ENCODE measurements around the gene GPR152.

Gene GPR152

DNA sequence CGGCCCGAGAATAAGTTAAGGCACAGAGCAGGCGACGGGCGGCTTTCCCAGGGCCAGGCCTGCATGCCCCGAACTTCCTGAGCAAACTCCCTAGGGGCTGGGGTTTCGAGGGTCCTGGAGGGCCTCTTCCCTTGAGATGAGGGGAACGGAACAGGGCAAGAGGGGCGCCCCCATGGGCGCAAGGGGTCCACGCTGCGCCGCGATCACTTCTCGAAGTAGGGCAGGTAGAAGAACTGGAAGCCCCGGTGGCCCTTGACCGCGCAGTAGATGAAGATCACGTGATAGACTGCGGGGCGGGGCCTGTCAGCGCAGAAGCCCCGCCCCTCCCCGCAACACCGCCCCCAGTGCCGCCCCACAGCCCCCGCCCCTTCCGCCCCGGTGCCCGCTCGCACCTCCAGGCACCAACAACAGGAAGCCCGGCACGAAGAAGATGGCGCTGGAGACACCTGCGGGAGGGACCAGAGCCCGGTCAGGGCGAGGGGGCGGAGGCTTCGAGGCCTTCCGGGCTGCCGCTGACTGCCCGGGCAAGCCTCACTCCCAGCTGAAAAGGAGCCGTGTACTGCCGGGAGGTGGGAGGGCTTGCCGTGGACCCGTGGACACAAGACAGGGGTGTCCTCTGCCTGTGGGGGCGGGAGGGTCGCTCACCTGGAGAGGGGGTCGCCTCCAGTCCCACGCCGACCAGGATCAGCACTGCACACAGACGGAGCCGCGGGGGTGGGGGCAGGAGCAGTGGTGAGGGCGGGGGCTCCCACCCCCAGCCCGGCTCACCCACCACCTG, 12.1 kb upstream of the GPR152 start:
- DNase-seq = peak; percentile 86

DNA sequence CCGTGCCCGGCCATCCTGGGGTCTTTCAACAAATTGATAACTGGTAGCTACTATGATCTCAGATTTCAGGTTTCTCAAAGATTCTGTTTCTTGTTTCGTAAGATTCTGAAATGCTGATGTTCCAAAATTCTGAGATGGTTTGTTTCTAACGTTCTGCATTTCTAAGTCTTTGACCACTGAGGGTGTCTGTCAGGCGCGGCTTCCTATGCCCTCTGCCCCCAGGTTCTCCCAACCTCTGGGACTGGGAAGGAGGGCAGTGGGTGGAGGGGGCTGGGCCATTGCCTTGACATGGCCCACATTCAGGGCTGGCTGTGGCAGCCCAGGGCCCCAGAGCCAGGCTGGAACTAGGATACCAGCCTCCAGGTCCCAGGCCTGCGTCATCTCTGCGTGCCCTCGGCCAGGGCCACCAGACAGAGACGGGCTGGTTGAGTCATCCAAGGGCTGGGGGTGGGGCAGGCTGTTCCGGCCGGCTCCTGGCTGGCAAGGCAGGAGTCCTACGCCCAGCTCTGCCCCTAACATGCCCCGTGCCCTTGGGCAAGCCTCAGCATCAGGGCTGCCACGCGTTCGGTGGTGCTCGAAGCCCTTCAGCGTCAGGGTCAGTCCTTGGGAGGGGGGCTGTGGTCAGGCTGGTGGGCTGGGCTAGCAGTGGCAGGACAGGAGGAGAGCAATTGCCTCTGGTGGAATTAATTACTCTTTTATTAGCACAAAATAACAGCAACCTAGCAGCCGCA, 11.3 kb upstream of the GPR152 start:
- DNase-seq = no peak

DNA sequence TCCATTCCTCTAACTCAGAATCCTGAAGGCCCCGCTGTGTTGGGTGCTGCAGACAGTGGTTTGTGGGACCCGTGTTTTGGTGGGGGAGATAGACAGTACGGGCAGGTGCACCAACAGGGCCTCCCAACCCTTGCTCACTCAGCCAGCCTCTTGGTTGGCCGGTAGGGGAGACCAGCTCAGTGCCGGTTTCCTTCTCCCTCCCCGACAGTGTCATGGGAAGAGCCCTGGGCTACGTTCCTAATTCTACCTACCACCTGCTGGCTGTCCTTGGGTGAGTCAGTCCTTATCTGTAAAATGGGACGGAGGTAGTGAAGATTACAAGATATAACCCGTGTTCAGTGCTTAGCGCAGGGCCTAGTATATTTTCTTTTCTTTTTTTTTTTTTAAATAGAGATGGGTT, 10.7 kb upstream of the GPR152 start:
- no peak for DNase-seq

- DNase-seq = no peak
Observed at GRCh38 chr11:67458266-67458665, 5.7 kb upstream of the GPR152 start.

GRCh38 chr11:67457453-67457852, 4.9 kb upstream of the GPR152 start:
- DNase-seq = no peak

- no peak for DNase-seq
Observed at GRCh38 chr11:67456068-67456705, 3.7 kb upstream of the GPR152 start.

DNA sequence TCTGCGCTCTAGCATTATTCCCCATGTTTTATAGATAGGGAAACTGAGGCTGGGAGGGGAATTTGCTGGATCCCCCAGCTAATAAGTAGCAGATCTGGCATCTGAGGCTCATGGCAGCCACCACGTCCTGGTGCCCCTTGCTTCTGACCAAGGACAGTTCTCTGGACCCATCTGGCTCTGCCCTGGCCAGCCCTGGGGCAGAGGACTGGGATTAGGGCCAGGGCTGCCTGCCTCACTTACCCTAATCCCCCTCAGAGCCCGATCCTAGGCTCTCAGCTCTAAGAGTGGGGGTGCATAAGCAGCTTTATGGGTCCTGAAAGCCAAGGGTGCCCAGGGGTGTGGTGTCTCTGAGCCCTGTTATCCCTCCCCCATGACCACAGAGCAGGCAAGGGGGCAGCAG, 2.5 kb upstream of the GPR152 start, which contains the start of gene CABP4:
Gene CABP4, plus strand, starts transcription at position 301 of the 400 bp plus-strand sequence. Its CDS starts 70 bp downstream, at position 371.
- DNase-seq = no peak

DNA sequence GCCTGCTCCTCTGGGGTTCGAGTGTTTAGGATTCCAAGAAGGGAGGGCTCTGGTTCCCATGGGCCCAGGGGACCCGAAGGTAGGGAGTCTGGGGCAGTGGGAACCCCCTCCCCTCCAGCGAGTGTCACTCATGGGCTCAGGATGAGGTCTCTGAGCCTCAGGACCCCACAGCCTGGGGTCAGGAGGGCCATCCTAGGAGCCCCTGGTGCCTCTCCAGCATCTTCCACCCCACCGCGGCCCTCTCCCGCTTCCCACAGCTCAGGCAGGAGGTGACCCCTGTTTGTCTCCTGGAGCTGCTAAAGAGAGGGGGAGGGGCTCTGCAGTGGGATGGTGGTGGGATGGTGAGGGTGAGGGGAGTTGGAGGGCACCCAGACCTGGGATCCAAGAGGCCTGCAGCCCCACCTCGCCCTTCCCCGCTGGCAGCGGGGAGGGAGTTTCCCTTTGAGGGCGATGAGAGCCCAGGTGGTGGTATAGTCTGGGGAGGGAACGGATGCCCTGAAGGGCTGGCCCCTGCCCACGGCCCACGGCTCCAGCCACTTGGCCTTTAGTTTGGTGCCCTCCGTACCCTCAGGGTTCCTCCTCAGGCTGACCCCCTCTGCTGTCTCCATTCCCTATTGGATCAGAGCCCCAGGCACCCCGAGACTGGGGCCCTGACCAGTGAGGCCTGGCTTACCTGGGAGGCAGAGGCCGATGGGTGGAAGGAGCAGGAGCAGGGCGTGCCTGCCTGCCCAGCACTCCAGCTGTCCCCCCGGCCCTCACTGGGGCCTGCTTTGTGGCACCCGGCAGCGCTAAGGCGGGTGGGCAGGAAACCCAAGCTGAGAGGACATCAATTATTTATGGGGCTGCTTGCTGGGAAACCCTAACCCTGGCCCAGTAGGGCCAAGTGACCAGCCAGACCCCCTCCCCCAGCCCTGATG, 1.5 kb upstream of the GPR152 start:
- DNase-seq = no peak

DNA sequence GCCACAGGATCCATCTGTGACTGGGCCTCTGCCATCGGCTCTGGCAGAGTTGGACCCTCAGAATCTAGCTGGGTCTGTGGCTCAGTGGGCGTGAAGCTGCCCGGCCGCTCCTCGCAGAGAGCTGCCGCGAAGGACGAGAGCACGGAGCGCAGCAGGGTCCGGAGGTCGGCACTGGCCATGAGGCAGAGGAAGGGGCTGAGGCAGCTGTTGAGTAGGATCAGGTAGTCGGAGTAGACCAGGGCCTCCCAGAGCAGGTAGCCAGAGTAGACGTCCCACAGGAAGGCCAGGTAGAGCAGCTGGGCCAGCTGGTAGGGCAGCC, 912 bp downstream of the GPR152 start:
- DNase-seq = no peak

DNA sequence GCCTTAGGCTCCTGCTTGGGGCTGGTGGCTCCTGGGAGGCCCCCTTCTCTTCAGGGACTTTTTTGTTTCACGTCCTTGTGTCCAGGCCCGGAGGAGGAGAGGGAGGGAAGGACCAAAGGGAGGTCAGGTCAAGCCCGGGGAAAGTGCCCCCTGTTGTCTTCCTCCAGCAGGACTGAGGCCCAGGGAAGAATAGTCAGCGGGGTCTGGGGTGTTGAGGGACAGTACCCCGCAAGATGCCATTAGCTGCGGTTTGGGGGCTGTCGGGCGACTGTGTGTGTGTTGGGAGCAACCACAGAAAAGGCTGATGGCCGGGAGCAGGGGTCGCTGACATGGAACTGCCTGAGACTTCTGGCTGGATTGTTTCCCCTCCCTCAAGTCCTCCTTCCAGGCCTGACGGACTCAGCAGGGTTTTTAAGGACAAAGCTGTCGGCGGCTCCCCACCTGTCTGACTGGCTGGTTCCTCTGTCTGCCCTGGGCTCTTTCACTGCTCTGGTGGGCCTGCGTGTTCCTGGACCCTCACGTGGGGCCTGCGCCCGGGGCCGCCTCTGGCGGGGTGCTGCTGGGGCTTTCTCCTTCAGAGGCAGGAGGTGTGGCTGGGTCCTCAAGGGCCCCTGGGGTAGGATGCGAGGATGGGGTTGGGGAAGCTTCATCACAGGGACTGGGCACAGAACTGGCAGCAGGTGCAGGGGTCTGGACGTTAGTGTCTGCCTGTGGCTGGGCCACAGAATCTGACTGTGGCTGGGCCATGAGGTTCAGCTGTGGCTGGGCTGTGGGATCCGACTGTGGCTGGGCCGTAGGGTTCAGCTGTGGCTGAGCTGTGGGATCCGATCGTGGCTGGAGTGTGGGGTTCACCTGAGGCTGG, 1.5 kb downstream of the GPR152 start:
- DNase-seq = no peak

DNA sequence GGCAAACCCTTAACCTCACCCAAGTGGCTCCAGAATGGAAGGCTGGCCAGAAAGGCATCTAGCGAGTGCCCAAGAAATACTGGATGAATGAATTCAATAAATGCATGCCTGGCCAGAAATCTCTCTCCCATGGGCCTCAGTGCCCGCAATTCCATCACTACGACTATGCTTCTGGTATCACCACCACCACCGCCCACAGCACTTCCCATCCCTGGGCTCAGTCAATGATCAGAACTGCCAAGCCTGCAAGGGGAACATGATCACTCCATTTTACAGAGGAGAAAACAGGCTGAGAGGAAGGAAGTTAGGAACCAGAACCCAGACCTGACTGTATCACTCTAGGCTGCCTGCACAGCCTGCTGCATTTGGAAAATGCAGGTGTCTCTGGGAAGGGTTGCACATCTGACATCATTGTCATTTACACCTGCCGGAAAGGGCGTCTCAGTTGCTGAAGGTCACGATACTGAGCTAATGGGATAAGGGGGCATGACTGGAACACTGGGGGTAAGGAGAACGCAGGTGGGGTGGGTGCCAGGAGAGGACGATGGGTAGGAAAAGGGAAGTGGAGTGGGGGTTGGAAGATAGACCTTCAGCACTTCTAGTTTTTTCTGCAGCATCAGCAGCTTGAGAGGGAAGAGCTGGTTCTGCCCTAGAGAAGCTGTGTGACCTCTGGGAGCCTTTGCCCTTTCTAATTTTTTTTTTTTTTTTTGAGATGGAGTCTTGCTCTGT, 3.2 kb downstream of the GPR152 start:
- DNase-seq = no peak

DNA sequence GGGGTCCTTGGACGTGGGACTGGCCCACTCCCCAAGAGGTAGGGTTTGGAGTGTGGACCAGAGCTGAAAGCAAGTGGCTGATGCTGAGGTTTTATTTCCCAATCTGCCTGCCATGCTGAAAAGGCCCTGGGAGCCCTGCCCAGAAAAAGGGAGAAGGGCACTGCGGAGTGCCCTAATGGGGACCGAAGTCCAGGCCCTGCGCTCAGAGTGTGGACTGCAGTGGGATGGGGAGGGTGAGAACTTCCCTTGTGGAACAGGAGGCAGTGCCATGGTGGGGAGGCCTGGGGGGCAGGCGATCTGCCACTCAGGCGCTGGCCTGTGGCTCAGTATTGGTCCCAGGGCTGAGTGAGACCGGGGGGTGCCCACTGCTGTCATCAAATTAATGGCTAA, 4.3 kb downstream of the GPR152 start:
- no peak for DNase-seq

DNA sequence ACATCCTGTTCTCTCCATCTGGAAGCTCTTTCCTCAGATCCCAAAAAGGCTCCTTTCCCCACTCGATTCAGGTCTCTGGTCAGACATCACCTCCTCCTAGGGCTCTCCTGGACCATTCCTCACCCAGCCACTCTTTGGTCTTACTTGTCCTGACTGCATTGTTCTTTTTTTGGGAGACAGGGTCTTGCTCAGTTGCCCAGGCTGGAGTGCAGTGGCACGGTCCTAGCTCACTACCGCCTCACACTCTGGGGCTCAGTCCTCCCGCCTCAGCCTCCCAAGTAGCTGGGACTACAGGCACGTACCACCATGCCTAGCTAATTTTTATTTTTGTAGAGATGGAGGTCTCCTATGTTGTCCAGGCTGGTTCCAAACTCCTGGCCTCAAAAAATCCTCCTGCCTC, 7.0 kb downstream of the GPR152 start:
- DNase-seq = no peak

- no peak for DNase-seq
Observed at GRCh38 chr11:67442504-67443404, 9.8 kb downstream of the GPR152 start.

DNA sequence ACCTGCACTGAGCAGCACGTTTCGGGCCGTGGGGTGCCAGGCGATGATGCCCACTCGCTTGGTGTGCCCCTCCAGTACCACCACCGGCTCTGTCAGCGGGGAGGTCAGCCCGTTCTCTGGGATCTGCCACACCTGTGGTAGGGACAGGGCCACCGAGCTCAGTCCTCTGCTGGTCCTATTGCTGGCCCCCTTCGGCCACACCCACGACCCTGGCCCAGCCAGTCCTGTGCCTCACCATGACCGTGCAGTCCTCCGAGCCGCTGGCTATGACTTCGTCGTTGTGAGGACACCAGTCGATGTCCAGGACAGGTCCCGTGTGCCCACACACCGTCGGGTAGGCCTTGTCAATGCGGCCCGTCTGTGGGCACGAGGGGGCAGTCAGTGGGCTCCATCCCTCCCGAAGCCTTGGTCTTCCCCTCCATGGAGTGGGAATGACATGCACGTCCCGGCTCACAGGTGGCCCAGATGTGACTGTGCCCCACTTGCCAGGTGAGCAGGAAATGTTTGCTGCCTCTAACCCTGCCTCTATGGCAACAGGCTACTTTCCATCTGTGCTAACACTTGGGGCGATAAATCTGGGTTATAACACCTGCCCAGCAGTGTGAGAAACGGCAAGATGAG, 10.7 kb downstream of the GPR152 start:
- DNase-seq = no peak

GRCh38 chr11:67441098-67441563, 11.4 kb downstream of the GPR152 start:
- DNase-seq = no peak

GRCh38 chr11:67440229-67441097, 12.1 kb downstream of the GPR152 start:
- DNase-seq = no peak

All from right forelimb (tissue), 1 donor.